ENCODE measurements around the gene SIRT5.

The SIRT5 gene

GRCh38 chr6:13554929-13555333, 19.5 kb upstream of the SIRT5 start:
- peak; percentile 76 for DNase-seq

GRCh38 chr6:13557841-13558240, 16.6 kb upstream of the SIRT5 start:
- DNase-seq: no peak

GRCh38 chr6:13558718-13559117, 15.7 kb upstream of the SIRT5 start:
- no peak for DNase-seq

GRCh38 chr6:13559251-13559650, 15.2 kb upstream of the SIRT5 start:
- DNase-seq: no peak

GRCh38 chr6:13559968-13560650, 14.3 kb upstream of the SIRT5 start:
- DNase-seq: no peak

- DNase-seq: no peak
These were observed 13.8 kb upstream of the SIRT5 start for GRCh38 chr6:13560651-13561044.

- no peak for DNase-seq
These were observed 12.7 kb upstream of the SIRT5 start for GRCh38 chr6:13561624-13562267.

- no peak for DNase-seq
These were observed 11.4 kb upstream of the SIRT5 start for GRCh38 chr6:13563009-13563408.

- DNase-seq: no peak
These were observed 8.5 kb upstream of the SIRT5 start for GRCh38 chr6:13565921-13566320.

GRCh38 chr6:13566500-13566899, 7.9 kb upstream of the SIRT5 start:
- no peak for DNase-seq

- DNase-seq: no peak
These were observed 5.4 kb upstream of the SIRT5 start for GRCh38 chr6:13568970-13569369.

- DNase-seq: no peak
These were observed 2.2 kb upstream of the SIRT5 start for GRCh38 chr6:13572240-13572639.

GRCh38 chr6:13572951-13573654, 1.3 kb upstream of the SIRT5 start:
- no peak for DNase-seq

- no peak for DNase-seq
These were observed 711 bp upstream of the SIRT5 start for GRCh38 chr6:13573669-13574110.

GRCh38 chr6:13574149-13574570, 241 bp upstream of the SIRT5 start:
- DNase-seq: peak; percentile 94

- DNase-seq: no peak
These were observed 975 bp downstream of the SIRT5 start for GRCh38 chr6:13575377-13575775.

- DNase-seq: no peak
These were observed 1.6 kb downstream of the SIRT5 start for GRCh38 chr6:13576017-13576416.

- DNase-seq: no peak
These were observed 3.5 kb downstream of the SIRT5 start for GRCh38 chr6:13577926-13578325.

- DNase-seq: no peak
These were observed 5.5 kb downstream of the SIRT5 start for GRCh38 chr6:13579911-13580310.

GRCh38 chr6:13581700-13582229, 7.4 kb downstream of the SIRT5 start:
- DNase-seq: no peak

GRCh38 chr6:13586603-13587542, 12.5 kb downstream of the SIRT5 start:
- DNase-seq: no peak

GRCh38 chr6:13589801-13590200, 15.4 kb downstream of the SIRT5 start:
- DNase-seq: no peak

Data from right forelimb (tissue), 1 donor.